HCT116 (cell line): ENCODE data around the gene BOLA3. TPM values are rescaled to one million over a fixed set of nuclear protein-coding genes. Genes with fewer than 3 reads are reported as not detected.
"Not testable (repeated sequence)": the region's sequence is repeated elsewhere in the genome, so short reads cannot be mapped to it uniquely, and the experiment has no call there.

Experiments used
- ATAC-seq: fragments of 200-7000 bp; cut with Tn5 transposase; 2 replicates; pipeline ENCODE4 v1.9.1; 2020; ENCODE audit warnings: mild to moderate bottlenecking, moderate library complexity
- BruUV-seq: library from RNA; stranded (reverse); fragments of 400-500 nt; replicated peaks from 2 replicates; lab custom pipeline; 2021; lab: Mats Ljungman, UMichigan
- CTCF ChIA-PET: fragments of 300-600 bp; sonication (Branson Sonifier 250); formaldehyde crosslinking; loops from one replicate; lab custom pipeline; 2021; ENCODE audit warnings: antibody characterized with exemption; lab: Charles Lee
- POLR2A ChIA-PET: fragments of 300-600, 350-600 bp; sonication (Branson Sonifier 250); formaldehyde crosslinking; loops from one replicate; lab custom pipeline; 2021; ENCODE audit warnings: antibody characterized with exemption; lab: Charles Lee
- RAD21 ChIA-PET, 2 experiments: fragments of 300-600 bp; sonication (Branson Sonifier 250); formaldehyde crosslinking; loops; one replicate each; lab custom pipeline; 2023; ENCODE audit warnings: low total read pairs in 2 of 2; ENCODE audit not compliant: uncharacterized antibody in 2 of 2, unreplicated experiment in 2 of 2, low non-redundant PET in 1 of 2; lab: Charles Lee
- DNase-seq: peaks from one replicate; pipeline ENCODE4 v3.0.0-alpha.2; 2010; ENCODE audit warnings: low read depth, low spot score
- H2AFZ ChIP-seq: fragments of 200-600 bp; shearing (Covaris generic), sonication (generic); 2 replicates; pipeline ENCODE4 v1.6.1; 2017; ENCODE audit warnings: low read depth, mixed run types, mixed read lengths, antibody characterized with exemption, low read length; ENCODE audit not compliant: poor library complexity, severe bottlenecking
- H3K27ac ChIP-seq: 2 replicates; pipeline ENCODE4 v1.5.1; 2012; ENCODE audit warnings: low read depth, low read length
- H3K27me3 ChIP-seq: fragments of 200-600 bp; sonication (generic); 2 replicates; pipeline ENCODE4 v1.6.1; 2016; ENCODE audit warnings: mixed run types, low read length, mixed read lengths; ENCODE audit not compliant: insufficient read depth
- H3K36me3 ChIP-seq, 2 experiments: fragments of 200-500 bp in 1 of 2; fragments of 200-600 bp in 1 of 2; sonication (Bioruptor generic) in 1 of 2; sonication (generic) in 1 of 2; 2 replicates each; pipeline versions ENCODE4 v1.5.1 to v1.6.1; 2014 to 2016; ENCODE audit warnings: low read length in 2 of 2, inconsistent platforms in 1 of 2, mixed read lengths in 1 of 2, mixed run types in 1 of 2; ENCODE audit not compliant: insufficient read depth in 2 of 2, control insufficient read depth in 1 of 2
- H3K4me1 ChIP-seq, 2 experiments: fragments of 200-600 bp in 1 of 2; sonication (generic) in 1 of 2; 2 replicates each; pipeline versions ENCODE4 v1.5.1 to v1.6.1; 2012 to 2017; ENCODE audit warnings: low read length in 2 of 2, inconsistent platforms in 1 of 2, mild to moderate bottlenecking in 1 of 2, mixed read lengths in 1 of 2, mixed run types in 1 of 2, moderate library complexity in 1 of 2; ENCODE audit not compliant: insufficient read depth in 2 of 2, control insufficient read depth in 1 of 2
- H3K4me2 ChIP-seq: fragments of 200-600 bp; sonication (generic); 2 replicates; pipeline ENCODE4 v1.6.1; 2017; ENCODE audit warnings: mixed run types, low read length, mixed read lengths
- H3K4me3 ChIP-seq, 2 experiments: fragments of 200-600 bp in 1 of 2; sonication (generic) in 1 of 2; replicated peaks in 1 of 2; 2 replicates each; pipeline ENCODE4 v1.5.1; 2011 to 2016; ENCODE audit warnings: low read length in 2 of 2, control low read depth in 1 of 2, low read depth in 1 of 2, mild to moderate bottlenecking in 1 of 2, mixed read lengths in 1 of 2, mixed run types in 1 of 2
- H3K79me2 ChIP-seq: fragments of 200-600 bp; sonication (generic); 2 replicates; pipeline ENCODE4 v1.6.1; 2017; ENCODE audit warnings: mild to moderate bottlenecking, mixed run types, low read length, moderate library complexity, mixed read lengths; ENCODE audit not compliant: insufficient read depth
- H3K9ac ChIP-seq: fragments of 200-600 bp; sonication (generic); 2 replicates; pipeline ENCODE4 v1.6.1; 2016; ENCODE audit warnings: low read length, mixed read lengths
- H3K9me2 ChIP-seq: fragments of 200-600 bp; sonication (generic), shearing (Covaris generic); 2 replicates; pipeline ENCODE4 v1.6.1; 2017; ENCODE audit warnings: mixed run types, mild to moderate bottlenecking, moderate library complexity; ENCODE audit not compliant: insufficient read depth
- H3K9me3 ChIP-seq, 2 experiments: fragments of 200-500 bp in 1 of 2; fragments of 200-600 bp in 1 of 2; sonication (Bioruptor generic) in 1 of 2; sonication (generic) in 1 of 2; 2 replicates each; pipeline ENCODE4 v1.6.1; 2014 to 2017; ENCODE audit warnings: low read length in 2 of 2, mixed read lengths in 2 of 2, inconsistent platforms in 1 of 2, low read depth in 1 of 2, mild to moderate bottlenecking in 1 of 2, mixed run types in 1 of 2, moderate library complexity in 1 of 2; ENCODE audit not compliant: control insufficient read depth in 1 of 2, insufficient read depth in 1 of 2
- H4K20me1 ChIP-seq: fragments of 200-600 bp; sonication (generic), shearing (Covaris generic); 2 replicates; pipeline ENCODE4 v1.6.1; 2017; ENCODE audit warnings: mixed run types, mild to moderate bottlenecking, moderate library complexity; ENCODE audit not compliant: insufficient read depth
- CBX3 ChIP-seq: IDR thresholded peaks from 2 replicates; pipeline ENCODE4 v1.6.1; 2012; ENCODE audit warnings: low read depth
- SP1 ChIP-seq: IDR thresholded peaks from 2 replicates; pipeline ENCODE4 v1.6.1; 2012; ENCODE audit warnings: low read depth
- SRF ChIP-seq: IDR thresholded peaks from 2 replicates; pipeline ENCODE4 v1.6.1; 2012; ENCODE audit warnings: low read depth
- intact Hi-C: fragments of 100-400 bp; cut with micrococcal nuclease; formaldehyde crosslinking; loops from 2 replicates; pipeline ENCODE4 v1.10.0; 2022
- total RNA-seq: library from RNA; stranded (reverse); gene quantifications from one replicate; pipeline ENCODE4 v1.2.1, GENCODE V29; 2021; ENCODE audit not compliant: unreplicated experiment
- TF ChIP-seq, protein P1 (sequence below), 3 experiments: fragments of 200-600 bp in 1 of 3; sonication (generic) in 1 of 3; IDR thresholded peaks in 2 of 3; conservative IDR thresholded peaks in 1 of 3; 2 replicates each; pipeline ENCODE4 v1.5.1; 2012 to 2017; ENCODE audit warnings: low read depth in 2 of 3, low read length in 2 of 3, antibody characterized with exemption in 1 of 3, borderline replicate concordance in 1 of 3, control low read depth in 1 of 3, mild to moderate bottlenecking in 1 of 3, mixed read lengths in 1 of 3, mixed run types in 1 of 3, moderate library complexity in 1 of 3; ENCODE audit not compliant: insufficient read depth in 1 of 3

BOLA3 gene
- total RNA-seq, 1 experiment from 2014 or later, result 62.9 TPM

DNA sequence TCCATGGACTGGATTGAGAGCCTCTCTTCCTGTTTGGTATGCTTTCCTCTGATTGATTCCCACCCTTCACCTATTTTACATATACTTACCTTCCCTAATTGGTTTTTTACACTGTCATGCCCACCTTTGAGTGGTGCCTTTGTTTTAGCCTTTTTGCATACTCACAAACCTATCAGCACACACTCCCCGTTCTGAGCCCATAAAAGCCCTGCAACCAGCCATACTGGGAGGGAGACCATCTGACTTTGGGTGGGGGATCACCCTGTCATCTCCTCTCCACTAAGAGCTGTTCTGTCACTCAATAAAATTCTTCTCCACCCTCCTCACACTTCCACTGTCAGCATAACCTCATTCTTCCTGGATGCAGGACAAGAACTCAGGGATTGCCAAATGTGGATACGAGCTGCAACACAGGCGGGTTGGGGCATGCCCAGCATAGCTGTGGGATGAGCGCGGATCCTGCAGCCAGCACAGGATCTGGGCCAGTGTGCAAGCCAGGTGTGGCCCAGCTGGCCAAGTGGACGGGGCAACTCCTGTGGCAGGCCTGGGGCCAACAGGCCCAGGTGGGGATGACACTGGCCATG lies 40.4 kb upstream of the BOLA3 start:
- Histone ChIP-seq H3K27me3 (no peaks in the 10 kb centered on the region), H3K9me3 (no peaks in the 10 kb centered on the region), H3K4me2 (peak overlapping the region; percentile 60), H3K9ac (0 out of 2 replicates have a peak overlapping the region, but pooled peaks have one; percentile 21), H2AFZ (peak overlapping the region; percentile 73), H3K9me2 (no peaks in the 10 kb centered on the region), H3K79me2 (no peaks in the 10 kb centered on the region), H3K4me1 (peaks cover 12 to 14% of the 10 kb centered on the region in 2 experiments), H3K36me3 (no peaks in the 10 kb centered on the region), H3K4me3 (peak overlapping the region in 1 of 2 experiments; percentile 24; a peak in 1 of 4 replicates), H3K27ac (peak overlapping the region; percentile 4), H4K20me1 (no peaks in the 10 kb centered on the region)
- BruUV-seq, result no TSS peak
- ATAC-seq, result peak; percentile 89
- ChIA-PET POLR2A (interaction anchor here (1.0 to 1.4 kb wide), 2 partner anchors 9 to 10 kb away, joined by 3 to 5 read pairs; partner anchors contain the start of genes MOB1A and MTHFD2), CTCF (interaction anchor here (1.6 kb wide), 1 partner anchor 9 kb away, joined by 6 read pairs; the partner anchor contains the start of gene MOB1A), RAD21 (no interaction called here)
- intact Hi-C loops, result no loop called here
- peak; percentile 51; the same call in 1 of the 2 replicates for TF ChIP-seq CBX3
- TF ChIP-seq SRF, result peak; percentile 80
- TF ChIP-seq SP1, result peak; percentile 39
- TF ChIP-seq, protein P1, sequence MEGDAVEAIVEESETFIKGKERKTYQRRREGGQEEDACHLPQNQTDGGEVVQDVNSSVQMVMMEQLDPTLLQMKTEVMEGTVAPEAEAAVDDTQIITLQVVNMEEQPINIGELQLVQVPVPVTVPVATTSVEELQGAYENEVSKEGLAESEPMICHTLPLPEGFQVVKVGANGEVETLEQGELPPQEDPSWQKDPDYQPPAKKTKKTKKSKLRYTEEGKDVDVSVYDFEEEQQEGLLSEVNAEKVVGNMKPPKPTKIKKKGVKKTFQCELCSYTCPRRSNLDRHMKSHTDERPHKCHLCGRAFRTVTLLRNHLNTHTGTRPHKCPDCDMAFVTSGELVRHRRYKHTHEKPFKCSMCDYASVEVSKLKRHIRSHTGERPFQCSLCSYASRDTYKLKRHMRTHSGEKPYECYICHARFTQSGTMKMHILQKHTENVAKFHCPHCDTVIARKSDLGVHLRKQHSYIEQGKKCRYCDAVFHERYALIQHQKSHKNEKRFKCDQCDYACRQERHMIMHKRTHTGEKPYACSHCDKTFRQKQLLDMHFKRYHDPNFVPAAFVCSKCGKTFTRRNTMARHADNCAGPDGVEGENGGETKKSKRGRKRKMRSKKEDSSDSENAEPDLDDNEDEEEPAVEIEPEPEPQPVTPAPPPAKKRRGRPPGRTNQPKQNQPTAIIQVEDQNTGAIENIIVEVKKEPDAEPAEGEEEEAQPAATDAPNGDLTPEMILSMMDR (IDR thresholded peaks at IDR 0.05 in 2 of 3, conservative IDR thresholded peaks at IDR 0.05 in 1 of 3; ENCODE audit: borderline replicate concordance in 1 of 3, insufficient read depth in 1 of 3, low read depth in 2 of 3, low read length in 2 of 3), result no peak
- DNase-seq, result peak; percentile 22

DNA sequence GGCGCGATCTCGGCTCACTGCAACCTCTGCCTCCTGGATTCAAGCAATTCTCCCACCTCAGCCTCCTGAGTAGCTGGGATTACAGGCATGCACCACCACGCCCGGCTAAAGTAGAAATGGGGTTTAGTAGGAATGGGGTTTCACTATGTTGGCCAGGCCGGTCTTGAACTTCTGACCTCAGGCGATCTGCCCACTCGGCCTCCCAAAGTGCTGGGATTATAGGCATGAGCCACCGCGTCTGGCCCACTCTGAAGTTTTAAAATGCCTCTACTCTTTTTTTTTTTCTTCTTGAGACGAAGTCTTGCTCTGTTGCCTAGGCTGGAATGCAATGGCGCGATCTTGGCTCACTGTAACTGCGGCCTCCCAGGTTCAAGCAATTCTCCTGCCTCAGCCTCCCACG lies 39.0 kb upstream of the BOLA3 start:
- BruUV-seq, H4K20me1 ChIP-seq: not testable (repeated sequence)

More for the DNA sequence above, 39.0 kb upstream of the BOLA3 start:
- H3K4me2 ChIP-seq, H3K4me3 ChIP-seq, H3K79me2 ChIP-seq, H3K9me2 ChIP-seq, H3K27me3 ChIP-seq, H3K27ac ChIP-seq, H3K9ac ChIP-seq, ATAC-seq, POLR2A ChIA-PET, CTCF ChIA-PET, intact Hi-C loops, H2AFZ ChIP-seq, H3K9me3 ChIP-seq, H3K36me3 ChIP-seq, DNase-seq, RAD21 ChIA-PET: not testable (repeated sequence)
- H3K4me1 ChIP-seq, result peaks cover 12 to 17% of the 10 kb centered on the region in 2 experiments
